ENCODE measurements around the gene FAM229B.
A peak's percentile ranks its signal among the peaks of the same experiment; 100 is the strongest.
"Not testable (repeated sequence)": the region's sequence is repeated elsewhere in the genome, so short reads cannot be mapped to it uniquely, and the experiment has no call there.

Gene FAM229B

GRCh38 chr6:112065426-112065986 is 21.9 kb upstream of the FAM229B start:
- DNase-seq (no peak), ATAC-seq (no peak)

DNA sequence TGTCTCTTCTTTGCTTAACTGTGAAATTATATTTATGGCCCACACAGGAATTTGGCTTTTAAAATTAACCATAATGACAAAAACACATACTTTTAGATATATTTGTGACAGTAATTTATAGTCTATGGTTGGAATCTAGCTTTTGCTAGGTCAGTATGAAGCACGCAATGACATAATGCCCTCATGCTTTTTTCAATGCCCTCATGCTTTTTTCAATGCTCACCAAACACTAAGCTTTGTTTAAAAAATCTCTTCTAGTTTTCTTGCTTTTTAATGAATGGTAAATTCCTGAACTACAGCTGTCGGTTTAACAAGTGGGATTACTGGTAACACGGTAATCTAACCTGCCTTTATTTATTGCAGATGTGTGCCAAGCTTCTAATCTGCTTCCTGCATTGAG is 20.8 kb upstream of the FAM229B start:
- ATAC-seq = no peak
- DNase-seq = no peak

DNA sequence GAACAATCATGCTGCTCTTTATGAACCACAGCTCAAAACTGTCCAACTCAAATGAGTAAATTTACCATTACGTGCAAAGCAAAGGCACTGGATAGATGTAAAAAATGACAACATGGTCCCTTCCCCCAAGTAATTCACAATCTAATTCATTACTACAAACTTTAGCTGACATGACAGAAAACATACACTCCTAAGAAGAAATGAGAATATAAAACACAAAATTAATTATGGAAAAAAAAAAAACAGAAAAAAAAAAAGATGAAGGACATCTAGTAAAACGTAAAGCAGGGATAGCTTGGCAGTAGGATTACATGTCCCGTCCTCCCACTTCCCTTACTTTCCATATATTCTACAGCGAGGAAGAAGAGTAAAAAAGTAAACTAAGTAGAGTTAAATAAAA is 5.8 kb upstream of the FAM229B start:
- ATAC-seq (no peak), DNase-seq (no peak)

GRCh38 chr6:112085286-112086065 is 1.9 kb upstream of the FAM229B start:
- no peak for ATAC-seq
- DNase-seq = no peak

DNA sequence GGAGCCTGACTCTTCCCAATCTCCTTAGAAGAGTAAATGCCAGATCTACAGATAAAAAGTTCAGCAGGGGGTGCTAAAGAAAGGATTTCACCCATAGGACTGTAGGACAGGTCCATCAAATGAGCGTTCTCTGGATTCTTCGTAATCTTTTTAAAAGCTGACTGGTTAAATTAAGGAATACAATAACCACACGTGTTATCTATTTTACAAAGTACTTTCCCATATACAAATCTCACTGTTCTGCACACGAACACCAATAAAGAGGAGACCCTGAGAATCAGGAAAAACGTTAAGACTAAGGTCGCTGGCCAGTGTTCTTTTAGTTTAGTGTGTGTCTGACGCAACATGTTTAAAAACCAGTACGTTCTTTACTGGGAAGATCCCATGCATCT is 651 bp upstream of the FAM229B start:
- ATAC-seq = peak; percentile 25
- DNase-seq = no peak

GRCh38 chr6:112087916-112088315 is 525 bp downstream of the FAM229B start:
- DNase-seq (no peak), ATAC-seq (no peak)

DNA sequence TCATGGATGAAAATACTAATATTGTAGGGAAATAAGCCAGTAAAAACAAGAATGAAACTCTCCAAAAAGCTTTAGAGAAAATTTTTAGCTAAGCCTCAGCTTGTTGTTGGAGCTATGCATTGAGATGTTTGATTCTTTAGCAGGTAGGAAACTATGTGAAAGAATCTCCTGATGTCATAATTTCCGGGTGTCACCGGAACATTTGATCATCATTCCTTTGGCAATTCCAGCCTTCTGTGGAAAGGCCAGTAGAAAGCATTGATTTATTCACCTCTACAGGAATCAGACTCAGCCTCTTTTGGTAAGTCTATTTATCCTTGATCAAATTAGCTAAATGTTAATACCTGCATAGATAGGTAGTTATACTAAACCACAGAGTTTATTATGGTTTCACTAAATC is 9.5 kb downstream of the FAM229B start:
- DNase-seq (no peak), ATAC-seq (no peak)

DNA sequence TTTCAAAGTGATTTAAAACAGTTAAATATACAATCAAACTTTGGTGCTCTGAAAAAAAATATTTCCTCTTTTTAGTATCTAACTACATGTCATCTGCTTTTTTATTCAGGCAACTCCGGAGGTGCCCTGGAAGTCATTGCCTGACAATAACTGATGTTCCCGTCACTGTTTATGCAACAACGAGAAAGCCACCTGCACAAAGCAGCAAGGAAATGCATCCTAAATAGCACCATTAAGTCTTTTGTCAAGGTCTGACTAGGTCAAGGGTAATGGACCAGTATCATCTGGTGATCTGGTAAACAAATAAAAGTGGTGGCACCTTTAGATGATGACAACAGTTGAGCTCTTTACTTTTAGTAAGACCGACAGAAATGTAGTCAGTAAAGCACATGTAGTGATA is 13.2 kb downstream of the FAM229B start:
- no peak for DNase-seq
- ATAC-seq = no peak

DNA sequence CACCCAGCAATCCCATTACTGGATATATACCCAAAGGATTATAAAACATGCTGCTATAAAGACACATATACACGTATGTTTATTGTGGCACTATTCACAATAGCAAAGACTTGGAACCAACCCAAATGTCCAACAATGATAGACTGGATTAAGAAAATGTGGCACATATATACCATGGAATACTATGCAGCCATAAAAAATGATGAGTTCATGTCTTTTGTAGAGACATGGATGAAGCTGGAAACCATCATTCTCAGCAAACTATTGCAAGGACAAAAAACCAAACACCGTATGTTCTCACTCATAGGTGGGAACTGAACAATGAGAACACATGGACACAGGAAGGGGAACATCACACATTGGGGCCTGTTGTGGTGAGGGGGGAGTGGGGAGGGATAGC is 18.6 kb downstream of the FAM229B start:
- ATAC-seq, DNase-seq: not testable (repeated sequence)

GRCh38 chr6:112106562-112106961 is 19.2 kb downstream of the FAM229B start:
- no peak for ATAC-seq
- DNase-seq = no peak

GRCh38 chr6:112109262-112109661 is 21.9 kb downstream of the FAM229B start:
- ATAC-seq (no peak), DNase-seq (no peak)

DNA sequence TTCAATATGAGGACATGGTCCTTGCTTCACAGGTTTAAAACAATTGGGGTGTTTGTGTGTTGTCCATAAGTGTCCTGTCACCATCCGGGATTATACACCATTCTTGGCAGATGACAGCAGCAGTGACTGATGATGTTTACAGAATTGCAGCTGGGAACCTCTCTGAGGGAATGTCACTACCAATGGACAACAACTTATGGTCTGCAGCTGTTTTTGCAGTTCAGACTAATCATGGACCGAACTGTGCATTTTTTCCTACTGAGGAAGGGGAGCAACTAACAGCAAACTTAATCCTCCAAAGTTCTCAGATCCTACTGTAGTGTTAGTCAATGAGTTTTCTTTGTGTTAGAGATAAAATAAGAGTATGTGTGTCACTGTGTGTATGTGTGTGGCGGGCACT is 26.0 kb downstream of the FAM229B start:
- no peak for DNase-seq
- ATAC-seq = no peak

GRCh38 chr6:112113918-112114317 is 26.5 kb downstream of the FAM229B start:
- DNase-seq (no peak), ATAC-seq (no peak)

DNA sequence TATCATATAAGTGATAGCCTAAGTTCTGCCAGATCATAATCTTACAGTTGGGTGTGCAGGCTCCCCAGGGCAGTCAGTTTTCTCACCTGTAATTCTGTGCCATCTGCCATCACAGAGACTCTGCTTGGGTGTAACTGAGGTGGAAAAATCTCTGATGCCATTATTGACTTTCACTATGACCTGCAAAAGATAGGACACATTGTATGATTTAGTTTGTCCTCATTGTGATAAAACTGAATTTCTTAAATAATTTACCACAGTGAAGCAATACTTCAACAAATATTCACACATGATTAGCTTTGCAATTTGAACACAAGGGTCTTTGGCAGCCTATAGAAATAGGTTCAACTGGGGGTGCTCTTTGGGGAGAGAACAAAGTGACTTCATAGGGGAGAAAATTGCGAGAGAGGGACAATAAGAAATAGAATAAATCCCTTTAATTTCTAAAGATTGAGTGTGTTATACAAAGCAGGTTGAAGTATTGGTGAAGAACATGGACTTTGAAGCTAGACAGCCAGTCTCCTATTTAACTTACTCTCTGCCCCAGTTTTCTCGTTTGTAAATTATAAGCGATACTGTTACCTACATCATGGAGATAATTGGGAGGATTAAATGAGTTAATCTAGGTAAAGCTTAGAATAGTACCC is 27.3 kb downstream of the FAM229B start:
- no peak for DNase-seq
- ATAC-seq = no peak

DNA sequence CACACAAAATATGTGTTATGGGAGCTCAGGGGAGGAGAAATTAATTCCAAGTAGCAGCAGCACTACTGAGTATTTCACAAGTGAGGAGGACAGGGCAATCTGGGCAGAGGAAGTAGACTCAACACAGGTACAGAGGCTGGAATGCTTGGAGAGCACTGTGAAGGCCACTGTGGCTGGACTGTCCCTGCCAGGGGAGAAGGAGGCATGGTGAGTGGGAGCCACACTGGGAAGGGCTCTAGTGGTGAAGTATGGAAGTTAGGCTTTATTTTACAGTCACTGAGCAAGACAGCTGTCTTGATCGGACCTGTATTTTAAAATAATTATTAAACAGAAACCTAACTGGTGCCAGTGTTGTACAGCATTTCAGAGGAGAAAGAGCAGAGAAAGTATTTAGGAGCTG is 28.8 kb downstream of the FAM229B start:
- ATAC-seq = no peak
- no peak for DNase-seq

GRCh38 chr6:112117554-112117953 is 30.2 kb downstream of the FAM229B start:
- ATAC-seq = peak; percentile 95
- peak; percentile 13 for DNase-seq

DNA sequence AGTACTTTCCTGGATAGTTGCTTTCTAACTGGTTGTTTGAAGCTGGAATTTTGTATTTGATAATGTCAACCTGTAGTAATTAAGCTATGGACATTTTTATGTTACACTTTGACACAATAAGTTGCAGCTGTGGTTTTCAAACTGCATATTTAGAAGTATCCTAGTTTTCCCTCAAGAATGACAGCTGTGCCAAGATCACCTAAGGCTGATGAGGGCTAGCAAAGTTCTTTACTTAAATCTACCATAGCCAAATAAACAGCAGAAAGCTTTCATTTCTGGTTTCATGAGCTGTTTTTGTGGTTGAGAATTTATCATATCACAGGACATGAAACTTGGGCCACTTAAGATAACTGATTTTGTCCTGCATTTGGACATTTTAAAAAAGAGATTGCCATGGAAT is 30.6 kb downstream of the FAM229B start:
- no peak for DNase-seq
- ATAC-seq = no peak

DNA sequence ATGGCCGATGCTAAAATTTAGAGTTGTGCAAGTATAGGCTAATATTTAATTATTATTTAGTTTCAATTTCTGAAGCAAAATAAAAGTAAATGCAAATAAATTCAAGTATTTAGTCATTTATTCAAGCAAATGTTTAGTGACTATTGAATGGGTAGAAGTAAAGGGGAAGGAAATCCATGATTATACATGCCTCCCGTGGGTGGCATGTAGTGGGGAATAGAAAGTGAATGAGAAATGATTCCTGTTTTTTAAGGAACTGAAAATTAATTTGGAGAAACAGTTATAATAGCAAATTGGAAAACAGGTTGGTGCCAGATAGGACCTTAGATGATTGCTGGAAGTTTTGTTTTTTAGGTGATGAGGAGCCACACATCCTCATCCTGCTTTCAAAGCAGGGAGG is 35.4 kb downstream of the FAM229B start:
- ATAC-seq (no peak), DNase-seq (no peak)

DNA sequence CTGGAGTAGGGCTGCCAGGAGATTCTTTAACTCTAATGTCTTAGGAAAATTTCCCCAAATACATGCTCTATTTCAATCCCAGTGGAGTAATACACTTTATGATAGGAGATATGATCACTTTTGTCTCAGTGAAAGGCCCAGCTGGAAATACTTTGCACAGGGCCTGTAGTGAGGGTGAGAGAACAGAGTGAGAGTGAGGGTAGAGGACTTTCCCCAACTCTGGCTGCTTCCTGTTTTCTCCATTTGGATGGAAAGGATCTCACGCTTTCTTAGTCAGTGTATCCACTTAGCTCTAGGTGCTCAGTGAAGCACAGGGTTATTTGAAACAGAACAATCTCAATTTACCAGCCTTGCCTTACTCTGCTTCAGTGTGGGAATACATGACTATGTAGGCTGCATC is 36.6 kb downstream of the FAM229B start:
- ATAC-seq (no peak), DNase-seq (no peak)

DNA sequence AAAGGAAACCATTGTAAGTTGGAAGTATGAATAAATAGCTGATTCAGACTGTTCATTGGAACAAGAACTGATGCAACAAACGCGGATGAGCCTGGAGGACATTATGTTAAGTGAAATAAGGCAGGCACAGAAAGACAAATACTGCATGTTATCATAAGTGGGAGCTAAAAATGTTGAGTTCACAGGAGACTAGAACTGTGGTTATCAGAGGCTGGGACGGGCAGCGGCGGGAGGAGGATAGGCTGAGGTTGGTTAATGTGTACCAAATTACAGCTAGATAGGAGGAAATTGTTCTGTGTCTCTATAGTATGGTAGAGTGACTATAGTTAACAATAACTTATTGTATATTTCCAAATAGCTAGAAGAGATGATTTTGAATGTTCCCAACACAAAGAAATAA is 40.8 kb downstream of the FAM229B start:
- no peak for DNase-seq
- no peak for ATAC-seq

- ATAC-seq (no peak), DNase-seq (no peak)
Measured at GRCh38 chr6:112130878-112131277, 43.5 kb downstream of the FAM229B start.

DNA sequence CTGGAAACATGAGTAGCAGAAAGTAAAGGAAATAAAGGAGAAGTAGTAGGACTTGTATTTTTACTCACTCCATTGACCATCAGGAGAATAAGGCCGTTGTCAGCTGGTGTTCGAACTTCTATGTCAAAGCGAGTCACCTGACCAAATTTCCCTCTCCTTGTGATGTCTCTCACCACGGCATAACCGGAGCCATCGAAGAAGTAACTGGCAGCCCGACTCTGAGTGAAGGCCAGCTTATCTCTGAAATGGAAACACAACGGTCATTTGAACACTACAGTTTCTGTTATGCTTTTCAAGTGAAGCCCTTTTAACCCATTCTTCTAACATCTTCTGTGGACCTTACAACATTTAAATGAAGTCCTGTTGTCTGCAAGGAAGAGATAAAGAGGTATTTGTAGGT is 51.7 kb downstream of the FAM229B start:
- ATAC-seq (no peak), DNase-seq (no peak)

DNA sequence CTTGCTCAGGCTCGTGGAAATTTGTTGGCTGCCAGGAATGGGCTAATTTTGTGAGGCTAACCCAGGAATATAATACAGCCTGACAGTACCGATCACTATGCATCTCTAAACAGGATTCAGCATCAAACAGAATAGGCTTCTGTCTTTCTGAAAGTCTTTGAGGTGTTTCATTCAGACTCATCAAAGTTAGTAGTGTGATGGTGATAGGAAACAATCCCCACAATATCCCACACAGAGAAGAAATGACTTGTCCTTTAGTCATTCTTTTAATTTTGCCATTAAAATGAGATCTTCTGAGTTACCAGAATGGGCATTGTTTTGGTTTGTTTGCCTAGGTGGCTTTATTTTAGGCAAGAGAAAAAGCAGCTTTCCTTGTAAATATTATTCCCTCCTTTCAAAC is 54.3 kb downstream of the FAM229B start:
- DNase-seq (no peak), ATAC-seq (no peak)

Data from stimulated activated naive CD8-positive, alpha-beta T cell treated with anti-CD3 and anti-CD28 coated beads, Interleukin-15, Interleukin-2, amounts not matched to agents 100 U/mL and 50 U/mL, for 24 hours (primary cell).